HFFc6 (cell line): ENCODE results near the gene KLHDC7B. TPM values are rescaled to one million over a fixed set of nuclear protein-coding genes. Genes with fewer than 3 reads are reported as not detected.

Experiments
- DNase-seq: peaks from one replicate; pipeline ENCODE4 v3.0.0-alpha.2; 2018
- H3K27ac Mint-ChIP-seq: 2 replicates; pipeline ENCODE4 v1.8.0; 2020; ENCODE audit warnings: mild to moderate bottlenecking, mixed read lengths
- H3K27me3 Mint-ChIP-seq: 2 replicates; pipeline ENCODE4 v1.8.0; 2021; ENCODE audit warnings: mild to moderate bottlenecking, moderate library complexity, mixed read lengths; ENCODE audit not compliant: insufficient read depth
- H3K36me3 Mint-ChIP-seq: 2 replicates; pipeline ENCODE4 v1.8.0; 2021; ENCODE audit warnings: low read depth, mixed read lengths
- H3K4me1 Mint-ChIP-seq: 2 replicates; pipeline ENCODE4 v1.8.0; 2020; ENCODE audit warnings: low read depth, mixed read lengths
- H3K4me3 Mint-ChIP-seq: 2 replicates; pipeline ENCODE4 v1.8.0; 2020; ENCODE audit warnings: mild to moderate bottlenecking, moderate library complexity, mixed read lengths
- H3K9me3 Mint-ChIP-seq: 2 replicates; pipeline ENCODE4 v1.8.0; 2020; ENCODE audit warnings: mild to moderate bottlenecking, mixed read lengths
- total RNA-seq, 6 experiments: library from RNA; stranded (reverse); fragmentation: NEBNext Ultra II Directional; extraction: Animal tissue kit (Norgen Biotek cat#: 25700); gene quantifications; 2 replicates in 1 of 6; 3 replicates in 5 of 6; pipeline ENCODE4 v1.2.3, GENCODE V29; 2021
- TF ChIP-seq, protein P1 (sequence below): fragments of 200-600 bp; sonication (generic); IDR thresholded peaks from 2 replicates; pipeline ENCODE4 v1.5.0; 2021; ENCODE audit warnings: antibody characterized with exemption, mild to moderate bottlenecking

Gene KLHDC7B
- total RNA-seq, 6 experiments from 2014 or later = 0.05 TPM; not detected in 5

- Mint-ChIP-seq H3K4me3 (no peak overlapping the region), H3K27me3 (peaks cover 15% of the 10 kb centered on the region), H3K9me3 (no peaks in the 10 kb centered on the region), H3K36me3 (no peaks in the 10 kb centered on the region), H3K4me1 (peaks cover 14% of the 10 kb centered on the region), H3K27ac (0 out of 2 replicates have a peak overlapping the region, but pooled peaks have one; percentile 7)
- DNase-seq = no peak
- TF ChIP-seq, protein P1, sequence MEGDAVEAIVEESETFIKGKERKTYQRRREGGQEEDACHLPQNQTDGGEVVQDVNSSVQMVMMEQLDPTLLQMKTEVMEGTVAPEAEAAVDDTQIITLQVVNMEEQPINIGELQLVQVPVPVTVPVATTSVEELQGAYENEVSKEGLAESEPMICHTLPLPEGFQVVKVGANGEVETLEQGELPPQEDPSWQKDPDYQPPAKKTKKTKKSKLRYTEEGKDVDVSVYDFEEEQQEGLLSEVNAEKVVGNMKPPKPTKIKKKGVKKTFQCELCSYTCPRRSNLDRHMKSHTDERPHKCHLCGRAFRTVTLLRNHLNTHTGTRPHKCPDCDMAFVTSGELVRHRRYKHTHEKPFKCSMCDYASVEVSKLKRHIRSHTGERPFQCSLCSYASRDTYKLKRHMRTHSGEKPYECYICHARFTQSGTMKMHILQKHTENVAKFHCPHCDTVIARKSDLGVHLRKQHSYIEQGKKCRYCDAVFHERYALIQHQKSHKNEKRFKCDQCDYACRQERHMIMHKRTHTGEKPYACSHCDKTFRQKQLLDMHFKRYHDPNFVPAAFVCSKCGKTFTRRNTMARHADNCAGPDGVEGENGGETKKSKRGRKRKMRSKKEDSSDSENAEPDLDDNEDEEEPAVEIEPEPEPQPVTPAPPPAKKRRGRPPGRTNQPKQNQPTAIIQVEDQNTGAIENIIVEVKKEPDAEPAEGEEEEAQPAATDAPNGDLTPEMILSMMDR = no peak
Observed at GRCh38 chr22:50578776-50579310, 33.1 kb downstream of the KLHDC7B start.

- Mint-ChIP-seq H3K4me3 (no peak overlapping the region), H3K9me3 (no peaks in the 10 kb centered on the region), H3K27me3 (peaks cover 11% of the 10 kb centered on the region), H3K4me1 (peaks cover 14% of the 10 kb centered on the region), H3K36me3 (no peaks in the 10 kb centered on the region), H3K27ac (no peak overlapping the region)
- TF ChIP-seq, protein P1 = no peak
- DNase-seq = no peak
Observed at GRCh38 chr22:50579752-50580151, 34.1 kb downstream of the KLHDC7B start.

GRCh38 chr22:50581031-50581949 is 35.6 kb downstream of the KLHDC7B start:
- Mint-ChIP-seq H3K4me3 (peak overlapping the region; percentile 92), H3K36me3 (no peaks in the 10 kb centered on the region), H3K4me1 (peaks cover 14% of the 10 kb centered on the region), H3K27ac (no peak overlapping the region), H3K27me3 (peaks cover 13% of the 10 kb centered on the region), H3K9me3 (no peaks in the 10 kb centered on the region)
- no peak for DNase-seq
- TF ChIP-seq, protein P1 = no peak

DNA sequence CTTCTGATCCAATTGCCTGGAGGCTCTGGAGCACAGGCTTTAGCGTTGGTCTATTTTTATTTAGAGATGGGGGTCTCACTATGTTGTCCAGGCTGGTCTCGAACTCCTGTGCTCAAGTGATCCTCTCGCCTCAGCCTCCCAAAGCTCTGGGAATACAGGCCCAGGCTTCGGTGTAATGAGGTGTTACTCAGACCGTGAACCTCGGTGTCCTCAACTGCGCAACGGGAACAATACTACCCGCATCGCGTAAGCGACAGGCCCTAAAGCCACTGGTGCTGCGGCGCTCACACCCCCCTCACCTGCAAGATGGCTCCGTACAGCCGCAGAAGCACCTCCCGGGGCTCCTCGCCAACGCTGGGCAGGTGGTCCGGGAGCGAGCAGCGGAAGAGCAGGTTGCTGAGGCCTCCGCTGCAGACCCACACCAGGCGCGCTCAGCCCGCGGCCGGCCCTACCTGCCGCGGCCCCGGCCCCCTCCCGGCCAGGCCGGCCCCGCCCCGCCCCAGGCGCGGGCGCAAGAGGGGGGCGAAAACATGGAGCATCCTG is 36.3 kb downstream of the KLHDC7B start:
- Mint-ChIP-seq H3K36me3 (no peaks in the 10 kb centered on the region), H3K9me3 (no peaks in the 10 kb centered on the region), H3K4me3 (peak overlapping the region; percentile 92), H3K4me1 (peaks cover 14% of the 10 kb centered on the region), H3K27ac (peak overlapping the region; percentile 88), H3K27me3 (peaks cover 11% of the 10 kb centered on the region)
- no peak for DNase-seq
- TF ChIP-seq, protein P1 = no peak

DNA sequence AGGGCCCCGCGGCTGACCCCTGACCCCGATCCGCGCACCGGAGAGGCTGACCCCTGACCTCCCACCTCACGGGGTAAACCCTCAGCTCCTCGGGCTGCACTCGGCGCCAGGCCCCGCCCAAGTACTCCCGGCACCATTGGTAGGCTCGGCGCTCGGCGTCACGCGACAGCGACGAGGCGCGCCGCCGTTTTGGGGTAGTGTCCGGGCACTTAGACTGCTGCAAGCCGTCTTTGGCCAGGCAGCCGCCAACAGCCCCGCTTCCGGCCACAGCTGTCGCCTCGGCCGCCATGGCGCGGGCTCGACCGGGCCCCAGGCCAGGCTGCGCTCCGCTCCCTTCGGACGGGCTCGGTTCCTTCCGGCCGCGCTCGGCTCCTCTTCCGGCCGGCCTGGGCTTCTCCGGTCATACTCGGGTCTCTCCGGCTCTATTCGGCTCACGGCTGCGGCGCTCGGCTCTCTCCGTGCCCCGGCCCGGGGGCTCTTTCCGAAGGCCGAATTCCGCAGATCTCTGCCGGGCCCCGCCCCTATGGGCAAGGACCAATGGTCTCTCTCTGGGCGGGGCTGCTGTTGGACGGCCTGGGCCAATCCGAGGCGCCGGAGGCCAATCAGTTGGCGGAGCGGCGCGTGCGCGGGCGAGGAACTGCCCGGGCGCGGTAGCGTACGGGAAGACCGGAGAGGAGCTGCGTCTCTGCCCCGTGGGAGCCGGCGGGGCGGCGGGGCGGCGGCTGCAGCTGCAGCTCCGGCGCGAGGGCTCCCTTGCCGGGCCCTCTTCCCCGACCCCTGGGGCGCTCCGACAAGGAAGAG is 37.0 kb downstream of the KLHDC7B start, which contains the start of gene CHKB:
CHKB (minus strand) TSS at position 357 of the 801 bp plus-strand sequence; CDS start at position 289, 68 bp downstream.
- H3K36me3 Mint-ChIP-seq = no peaks in the 10 kb centered on the region
- peaks cover 10% of the 10 kb centered on the region; the same call in 1 of the 2 replicates for H3K27me3 Mint-ChIP-seq
- peaks cover 14% of the 10 kb centered on the region for H3K4me1 Mint-ChIP-seq
- peak within 1 kb of the TSS; percentile 88 for H3K27ac Mint-ChIP-seq
- no peaks in the 10 kb centered on the region for H3K9me3 Mint-ChIP-seq
- H3K4me3 Mint-ChIP-seq = peak within 1 kb of the TSS; percentile 92
- DNase-seq = peak; percentile 97
- TF ChIP-seq, protein P1 = no peak
